ENCODE data around the gene NCK1.
"Not testable (repeated sequence)": the region's sequence is repeated elsewhere in the genome, so short reads cannot be mapped to it uniquely, and the experiment has no call there.

The NCK1 gene

GRCh38 chr3:136862617-136863322, 762 bp downstream of the NCK1 start:
- peak; percentile 57 for DNase-seq (ENCODE audit: low spot score)

- DNase-seq (ENCODE audit: low spot score), result no peak
These were observed 7.3 kb downstream of the NCK1 start for GRCh38 chr3:136869282-136869681.

DNA sequence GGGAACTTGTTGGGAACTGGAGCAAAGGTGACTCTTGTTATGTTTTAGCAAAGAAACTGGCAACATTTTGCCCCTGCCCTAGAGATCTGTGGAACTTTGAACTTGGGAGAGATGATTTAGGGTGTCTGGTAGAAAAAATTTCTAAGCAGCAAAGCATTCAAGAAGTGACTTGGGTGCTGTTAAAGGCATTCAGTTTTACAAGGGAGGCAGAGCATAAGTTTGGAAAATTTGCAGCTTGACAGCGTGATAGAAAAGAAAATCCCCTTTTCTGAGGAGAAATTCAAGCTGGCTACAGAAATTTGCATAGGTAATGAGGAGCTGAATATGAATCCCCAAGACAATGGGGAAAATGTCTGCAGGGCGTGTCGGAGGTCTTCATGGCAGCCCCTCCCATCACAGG, 10.2 kb downstream of the NCK1 start:
- DNase-seq (ENCODE audit: low spot score), result not testable (repeated sequence)

DNA sequence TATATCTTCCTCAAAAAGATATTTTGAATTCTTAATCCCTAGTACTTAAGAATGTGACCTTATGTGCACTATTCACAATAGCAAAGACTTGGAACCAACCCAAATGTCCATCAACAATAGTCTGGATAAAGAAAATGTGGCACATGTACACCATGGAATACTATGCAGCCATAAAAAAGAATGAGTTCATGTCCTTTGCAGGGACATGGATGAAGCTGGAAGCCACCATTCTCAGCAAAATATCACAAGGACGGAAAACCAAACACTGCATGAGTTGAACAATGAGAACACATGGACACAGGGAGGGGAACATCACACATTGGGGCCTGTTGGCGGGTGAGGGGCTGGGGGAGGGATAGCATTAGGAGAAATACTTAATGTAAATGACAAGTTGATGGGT, 17.5 kb downstream of the NCK1 start:
- not testable (repeated sequence) for DNase-seq (ENCODE audit: low spot score)

DNA sequence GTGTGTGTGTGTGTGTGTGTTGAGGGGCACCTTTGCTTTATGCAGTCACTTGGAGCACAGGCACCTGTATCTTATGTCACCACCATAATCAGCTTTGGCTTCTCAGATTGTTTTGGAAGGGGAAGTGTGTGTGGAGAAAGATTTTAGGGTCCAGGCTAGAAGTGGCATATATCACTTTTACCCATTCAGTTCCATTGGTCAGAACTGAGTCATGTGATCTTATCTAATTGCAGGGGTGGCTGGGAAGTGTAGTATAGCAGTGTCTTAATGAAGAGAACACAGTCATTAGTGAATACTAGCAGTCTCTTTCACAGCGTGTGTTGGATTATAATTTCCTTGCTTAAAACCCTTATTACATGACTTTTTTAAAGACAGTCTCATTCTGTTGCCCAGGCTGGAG, 20.6 kb downstream of the NCK1 start:
- no peak for DNase-seq (ENCODE audit: low spot score)

GRCh38 chr3:136883967-136884720, 22.1 kb downstream of the NCK1 start:
- peak; percentile 75 for DNase-seq (ENCODE audit: low spot score)

DNA sequence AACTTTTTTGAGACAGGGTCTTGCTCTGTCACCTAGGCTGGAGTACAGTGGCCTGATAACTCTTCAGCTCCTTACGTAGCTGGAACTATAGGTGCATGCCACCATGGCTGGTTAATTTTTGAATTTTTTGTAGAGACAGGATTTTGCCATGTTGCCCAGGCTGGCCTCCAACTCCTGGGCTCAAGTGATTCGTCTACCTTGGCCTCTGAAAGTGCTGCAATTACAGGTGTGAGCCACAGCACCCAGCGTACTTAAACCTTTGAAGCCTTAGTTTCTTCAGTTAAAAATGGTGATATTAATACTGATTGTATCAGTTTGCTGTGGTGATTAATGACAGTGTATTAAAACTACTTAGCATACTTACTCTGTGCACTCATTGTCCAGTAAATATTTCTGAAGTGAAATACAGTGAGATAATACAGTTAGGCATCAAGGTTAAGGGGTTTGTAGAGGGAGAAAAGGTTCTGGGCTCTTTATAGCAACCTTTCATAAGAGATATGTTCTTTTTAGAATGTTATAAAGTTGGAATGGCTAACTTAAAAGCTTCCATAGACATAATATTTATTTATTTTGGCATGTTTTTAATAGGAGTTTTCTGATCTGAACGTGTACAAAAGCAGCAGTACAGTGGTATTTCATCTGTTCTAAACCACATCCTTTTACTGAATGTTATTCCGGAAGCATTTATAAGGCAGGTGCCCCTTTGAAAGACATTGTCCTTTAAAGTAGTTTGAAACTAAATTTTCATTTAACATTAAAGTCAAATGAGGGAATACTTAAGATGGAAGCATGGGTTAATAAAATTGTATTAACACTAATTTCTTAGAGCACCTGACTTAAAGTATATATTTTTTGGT, 23.6 kb downstream of the NCK1 start:
- DNase-seq (ENCODE audit: low spot score), result no peak

DNA sequence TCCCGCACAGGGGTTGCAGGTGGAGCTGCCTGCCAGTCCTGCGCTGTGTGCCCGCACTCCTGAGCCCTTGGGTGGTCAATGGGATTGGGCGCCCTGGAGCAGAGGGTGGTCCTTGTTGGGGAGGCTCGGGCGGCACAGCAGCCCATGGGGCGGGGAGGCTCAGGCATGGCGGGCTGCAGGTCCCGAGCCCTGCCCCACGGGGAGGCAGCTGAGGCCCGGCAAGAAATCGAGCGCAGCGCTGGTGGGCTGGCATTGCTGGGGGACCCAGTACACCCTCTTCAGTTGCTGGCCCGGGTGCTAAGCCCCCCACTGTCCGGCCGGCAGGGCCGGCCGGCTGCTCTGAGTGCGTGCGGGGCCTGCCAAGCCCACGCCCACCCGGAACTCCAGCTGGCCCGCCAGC, 27.9 kb downstream of the NCK1 start:
- no peak for DNase-seq (ENCODE audit: low spot score)

GRCh38 chr3:136891934-136892855, 30.2 kb downstream of the NCK1 start:
- DNase-seq (ENCODE audit: low spot score), result no peak

GRCh38 chr3:136893848-136894443, 31.9 kb downstream of the NCK1 start:
- DNase-seq (ENCODE audit: low spot score), result peak; percentile 19

DNA sequence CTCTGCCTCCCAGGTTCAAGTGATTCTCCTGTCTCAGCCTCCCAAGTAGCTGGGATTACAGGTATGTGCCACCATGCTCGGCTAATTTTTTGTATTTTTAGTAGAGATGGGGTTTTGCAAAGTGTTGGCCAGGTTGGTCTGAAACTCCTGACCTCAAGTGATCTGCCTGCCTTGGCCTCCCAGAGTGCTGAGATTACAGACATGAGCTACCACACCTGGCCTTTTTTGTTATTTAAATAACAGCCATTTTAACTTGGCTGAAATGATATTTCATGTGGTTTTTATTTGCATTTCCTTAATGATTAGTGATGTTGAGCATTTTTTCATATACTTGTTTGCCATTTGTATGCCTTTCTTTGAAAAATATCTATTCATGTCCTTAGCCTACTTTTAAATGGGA, 35.2 kb downstream of the NCK1 start:
- DNase-seq (ENCODE audit: low spot score), result not testable (repeated sequence)

DNA sequence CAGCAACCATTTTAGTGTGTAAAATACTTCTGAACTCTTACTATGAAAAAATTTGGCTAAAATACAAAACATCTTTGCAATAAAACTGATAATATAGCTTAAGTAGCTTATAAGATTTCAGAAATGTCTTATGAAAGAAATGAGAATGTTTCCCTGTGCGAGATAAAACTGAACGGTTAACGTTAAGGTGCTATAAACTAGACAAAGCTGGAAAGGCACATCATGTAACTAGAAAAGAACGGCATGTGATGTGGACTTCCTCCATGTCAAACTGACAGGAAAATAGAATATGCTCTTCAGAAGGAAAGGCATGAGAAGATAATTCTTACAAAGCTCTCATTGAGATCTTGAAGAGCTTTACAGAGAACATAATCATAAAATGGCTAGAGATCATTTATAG, 36.5 kb downstream of the NCK1 start:
- no peak for DNase-seq (ENCODE audit: low spot score)

DNA sequence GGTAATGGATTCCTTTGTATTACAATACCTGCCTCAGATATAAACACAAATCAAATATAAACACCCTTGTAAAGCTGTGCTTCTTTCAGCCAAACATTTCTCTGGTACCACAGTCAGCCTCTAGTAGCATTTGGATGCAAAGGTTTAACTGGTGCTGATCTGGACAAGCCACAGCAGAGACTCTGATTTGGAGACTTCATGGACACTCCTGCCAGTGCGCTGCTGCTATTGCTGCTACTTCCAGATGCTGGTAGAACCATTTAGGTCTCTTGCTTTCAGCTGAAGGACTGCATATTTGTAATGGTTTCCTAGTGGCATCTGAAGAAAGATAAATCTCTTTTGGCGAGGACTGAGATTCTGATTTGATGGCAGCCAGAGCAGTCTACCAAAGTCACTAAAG, 36.9 kb downstream of the NCK1 start:
- peak; percentile 18 for DNase-seq (ENCODE audit: low spot score)

DNA sequence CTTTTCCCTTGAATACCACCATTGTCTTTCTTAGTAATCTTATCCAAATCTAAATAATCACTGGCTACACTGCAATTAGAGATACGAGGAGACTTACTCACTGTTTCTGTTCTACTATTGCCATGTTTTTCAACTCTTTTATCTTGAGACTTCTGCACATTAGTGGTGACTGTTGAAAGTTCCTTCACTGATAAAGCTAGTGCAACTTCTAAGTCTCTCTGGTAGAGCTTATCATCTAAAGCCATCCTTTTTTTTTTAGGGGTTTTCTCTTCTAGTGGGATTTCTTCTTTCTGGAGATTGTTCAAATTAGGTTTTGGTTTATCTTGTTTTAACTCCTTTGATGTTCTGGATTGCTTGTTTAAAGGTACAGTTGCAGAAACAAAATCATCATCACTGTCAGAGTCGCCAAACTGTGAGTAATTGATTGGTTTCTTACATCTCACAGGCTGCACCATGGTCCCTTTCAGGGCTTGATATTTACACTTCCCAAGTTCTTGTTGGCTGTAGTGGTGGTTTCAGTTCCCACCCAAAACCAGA, 37.7 kb downstream of the NCK1 start:
- DNase-seq (ENCODE audit: low spot score), result no peak

- DNase-seq (ENCODE audit: low spot score), result not testable (repeated sequence)
These were observed 38.7 kb downstream of the NCK1 start for GRCh38 chr3:136900694-136901093.

DNA sequence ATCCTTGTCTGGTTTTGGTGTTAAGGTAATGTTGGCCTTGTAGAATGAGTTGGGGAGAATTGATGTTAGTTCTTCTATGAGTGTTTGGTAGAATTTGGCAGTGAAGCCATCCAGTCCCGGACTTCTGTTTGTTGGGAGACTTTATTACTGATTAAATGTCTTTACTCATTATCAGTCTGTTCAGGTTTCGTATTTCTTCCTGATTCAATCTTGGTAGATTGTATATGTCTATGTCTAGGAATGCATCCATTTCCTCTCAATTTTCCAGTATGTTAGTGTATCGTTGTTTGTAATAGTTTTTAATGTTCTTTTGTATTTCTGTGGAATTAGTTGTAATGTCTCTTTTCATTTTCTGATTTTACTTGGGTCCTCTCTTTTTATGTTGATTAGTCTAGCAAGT, 39.4 kb downstream of the NCK1 start:
- DNase-seq (ENCODE audit: low spot score), result no peak

- DNase-seq (ENCODE audit: low spot score), result not testable (repeated sequence)
These were observed 40.5 kb downstream of the NCK1 start for GRCh38 chr3:136902530-136902929.

DNA sequence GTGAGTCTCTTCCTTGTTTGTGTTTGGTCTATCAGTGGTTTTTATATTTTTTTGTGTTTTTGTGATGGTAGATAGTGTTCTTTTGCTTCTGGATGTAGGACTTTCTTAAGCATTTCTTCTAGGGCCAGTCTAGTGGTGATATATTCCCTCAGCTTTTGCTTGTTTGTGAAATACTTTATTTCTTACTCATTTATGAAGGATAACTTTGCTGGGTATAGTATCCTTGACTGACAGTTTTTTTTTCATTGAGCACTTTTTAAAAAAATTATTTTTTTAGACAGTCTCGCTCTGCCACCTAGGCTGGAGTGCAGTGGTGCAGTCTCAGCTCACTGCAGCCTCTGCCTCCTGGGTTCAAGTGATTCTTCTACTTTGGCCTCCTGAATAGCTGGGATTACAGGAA, 41.9 kb downstream of the NCK1 start:
- DNase-seq (ENCODE audit: low spot score), result no peak

GRCh38 chr3:136904746-136905145, 42.7 kb downstream of the NCK1 start:
- DNase-seq (ENCODE audit: low spot score), result no peak

GRCh38 chr3:136905549-136905948, 43.5 kb downstream of the NCK1 start:
- no peak for DNase-seq (ENCODE audit: low spot score)

DNA sequence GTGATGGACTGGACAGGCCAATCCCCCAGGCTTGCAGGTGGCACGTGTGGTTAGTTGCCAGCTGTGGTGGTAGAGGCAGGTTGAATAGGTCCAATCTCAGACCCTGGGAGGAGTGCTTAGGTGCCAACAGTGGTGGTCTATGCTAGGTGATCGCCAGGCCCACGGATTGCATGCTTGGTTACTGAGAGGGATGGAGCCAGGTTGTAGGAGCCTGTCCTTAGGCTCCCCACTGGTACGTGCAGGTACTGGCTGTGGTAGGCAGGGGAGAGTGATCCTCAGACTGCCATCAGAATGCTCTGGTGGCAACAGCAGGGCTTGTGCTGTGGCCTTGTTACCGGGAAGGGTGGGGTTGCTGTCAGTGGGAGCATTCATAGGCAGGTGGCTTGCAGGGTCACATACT, 44.7 kb downstream of the NCK1 start:
- no peak for DNase-seq (ENCODE audit: low spot score)
